HG03097 (cell line): ENCODE data around the gene NUTM2G.
"Not testable (repeated sequence)": the region's sequence is repeated elsewhere in the genome, so short reads cannot be mapped to it uniquely, and the experiment has no call there.

Experiments
- ATAC-seq: cut with Tn5 transposase; IDR thresholded peaks from one replicate; pipeline ENCODE4 v1.9.1; 2021; ENCODE audit not compliant: unreplicated experiment, low FRiP score

Gene NUTM2G, protein sequence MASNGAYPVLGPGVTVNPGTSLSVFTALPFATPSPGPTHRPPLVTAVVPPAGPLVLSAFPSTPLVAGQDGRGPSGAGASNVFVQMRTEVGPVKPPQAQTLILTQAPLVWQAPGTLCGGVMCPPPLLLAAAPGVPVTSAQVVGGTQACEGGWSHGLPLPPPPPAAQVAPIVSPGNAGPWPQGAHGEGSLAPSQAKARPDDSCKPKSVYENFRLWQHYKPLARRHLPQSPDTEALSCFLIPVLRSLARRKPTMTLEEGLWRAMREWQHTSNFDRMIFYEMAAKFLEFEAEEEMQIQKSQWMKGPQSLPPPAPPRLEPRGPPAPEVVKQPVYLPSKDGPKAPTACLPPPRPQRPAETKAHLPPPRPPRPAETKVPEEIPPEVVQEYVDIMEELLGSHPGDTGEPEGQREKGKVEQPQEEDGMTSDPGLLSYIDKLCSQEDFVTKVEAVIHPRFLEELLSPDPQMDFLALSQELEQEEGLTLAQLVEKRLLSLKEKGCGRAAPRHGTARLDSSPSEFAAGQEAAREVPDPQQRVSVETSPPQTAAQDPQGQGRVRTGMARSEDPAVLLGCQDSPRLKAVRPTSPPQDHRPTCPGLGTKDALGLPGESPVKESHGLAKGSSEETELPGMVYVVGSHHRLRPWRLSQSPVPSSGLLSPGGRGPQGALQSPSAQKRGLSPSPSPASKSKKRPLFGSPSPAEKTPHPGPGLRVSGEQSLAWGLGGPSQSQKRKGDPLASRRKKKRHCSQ

DNA sequence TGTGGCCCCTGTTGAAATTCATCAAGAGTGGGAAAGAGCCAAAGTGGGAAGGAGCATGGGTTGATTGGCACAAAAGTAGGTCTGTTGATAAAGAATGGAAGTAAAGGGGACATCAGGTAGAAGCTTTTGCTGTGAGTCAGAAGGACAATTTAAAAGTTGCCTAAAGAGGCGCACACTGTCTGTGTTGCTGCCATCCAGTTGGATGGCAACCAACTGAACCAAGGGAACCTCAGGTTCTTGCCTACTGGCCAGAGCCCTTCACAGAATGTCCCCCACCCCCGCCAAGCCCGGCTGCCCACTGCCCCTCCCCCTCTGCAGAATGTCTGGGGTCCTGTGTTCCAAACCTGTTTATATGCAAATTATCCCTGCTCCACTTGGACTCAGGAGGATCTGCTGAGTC is at the start of gene NUTM2G:
Gene NUTM2G, plus strand, starts transcription at position 301 of the 400 bp plus-strand sequence. CDS start 182 bp downstream, outside the sequence.
- ATAC-seq = not testable (repeated sequence)

DNA sequence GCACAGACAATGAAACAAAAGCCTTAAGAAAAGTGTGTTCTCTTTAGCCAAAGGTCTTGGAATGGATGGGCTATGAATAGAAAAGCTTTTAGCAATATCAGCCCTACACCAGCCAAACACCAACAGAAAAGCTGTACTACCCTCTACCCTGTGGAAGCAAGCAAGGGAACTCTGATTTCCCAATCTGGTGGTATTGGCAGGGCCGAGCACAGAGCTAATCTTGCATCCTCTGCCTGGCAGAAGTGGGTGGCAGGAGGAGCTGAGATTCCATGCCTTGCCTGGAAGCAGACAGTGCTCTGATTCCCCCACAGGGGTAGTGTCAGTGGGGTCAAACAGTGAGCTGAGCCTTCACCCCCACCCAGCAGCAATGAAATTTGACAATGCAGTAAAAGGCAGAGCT is 44.7 kb upstream of the NUTM2G start:
- ATAC-seq = no peak

DNA sequence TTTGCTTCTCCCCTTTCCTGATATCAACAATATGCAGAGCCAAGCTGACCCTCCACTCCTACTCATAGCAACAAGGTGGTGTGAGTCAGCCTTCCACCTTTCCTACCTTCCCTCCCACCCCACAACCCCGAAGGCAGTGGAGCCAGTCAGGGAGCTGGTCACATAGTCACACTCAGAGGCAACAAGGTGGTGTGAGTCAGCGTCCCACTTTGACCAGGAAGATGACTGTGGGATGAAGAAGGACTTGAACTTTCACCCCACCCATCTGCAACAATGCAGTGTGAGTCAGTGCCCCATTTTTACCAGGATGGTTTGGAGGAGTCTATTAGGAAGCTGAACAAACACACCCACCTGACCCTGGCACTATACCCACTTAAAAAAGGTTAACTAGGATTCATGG is 44.2 kb upstream of the NUTM2G start:
- no peak for ATAC-seq

DNA sequence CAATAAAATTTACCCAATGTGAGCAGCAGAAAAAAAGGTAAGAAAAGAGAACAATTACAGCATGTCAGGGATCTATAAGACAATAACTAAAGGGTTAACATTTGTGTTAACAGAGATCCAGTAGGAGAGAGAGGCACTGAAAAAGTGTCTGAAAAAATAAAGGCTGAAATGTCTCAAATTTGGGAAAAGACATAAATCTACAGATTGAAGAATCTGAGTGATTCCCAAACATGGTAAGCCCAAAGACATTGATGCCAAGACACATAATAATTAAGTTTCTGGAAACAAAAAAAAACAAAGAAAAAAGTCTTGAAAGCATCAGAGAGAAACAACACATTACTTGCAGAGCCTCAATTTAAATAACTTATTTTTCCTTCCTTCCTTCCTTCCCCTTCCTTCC is 43.2 kb upstream of the NUTM2G start:
- ATAC-seq = no peak

DNA sequence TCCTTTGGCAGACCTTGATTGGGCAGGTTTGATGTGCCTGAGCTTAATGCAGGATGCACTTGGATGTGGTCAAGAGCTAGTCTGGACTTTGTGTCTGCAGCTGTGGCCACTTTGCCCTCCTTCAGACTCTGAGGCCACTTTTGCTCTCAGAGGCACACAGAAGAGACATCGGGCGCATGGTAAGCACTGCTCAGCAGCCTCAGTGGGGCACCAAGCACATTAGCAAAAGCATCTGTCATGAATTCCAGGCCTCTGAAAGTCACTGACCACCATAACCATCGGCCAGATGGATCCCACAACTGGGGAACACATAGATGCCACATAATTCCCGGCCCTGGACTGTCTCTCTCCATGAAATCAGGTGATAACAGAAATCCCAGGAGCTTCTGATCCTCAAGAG is 40.1 kb upstream of the NUTM2G start:
- ATAC-seq = no peak

DNA sequence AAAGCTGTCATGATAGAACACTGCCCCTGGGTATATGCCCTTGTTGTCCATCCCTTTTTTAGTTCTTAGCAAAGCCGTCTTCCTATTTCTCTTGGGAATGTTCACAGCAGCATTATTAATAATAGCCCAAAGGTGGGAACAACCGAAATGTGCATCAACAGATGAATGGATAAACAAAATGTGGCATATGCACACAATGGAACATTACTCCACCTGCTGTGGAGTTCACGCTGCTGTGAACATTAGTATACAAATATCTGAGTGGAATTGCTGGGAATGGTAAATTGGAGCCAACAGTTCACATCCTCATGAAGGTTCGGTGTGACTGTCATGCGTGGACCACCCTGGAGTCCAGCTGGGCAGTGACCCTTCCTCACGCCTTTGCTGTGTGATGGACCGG is 36.5 kb upstream of the NUTM2G start:
- ATAC-seq = no peak

DNA sequence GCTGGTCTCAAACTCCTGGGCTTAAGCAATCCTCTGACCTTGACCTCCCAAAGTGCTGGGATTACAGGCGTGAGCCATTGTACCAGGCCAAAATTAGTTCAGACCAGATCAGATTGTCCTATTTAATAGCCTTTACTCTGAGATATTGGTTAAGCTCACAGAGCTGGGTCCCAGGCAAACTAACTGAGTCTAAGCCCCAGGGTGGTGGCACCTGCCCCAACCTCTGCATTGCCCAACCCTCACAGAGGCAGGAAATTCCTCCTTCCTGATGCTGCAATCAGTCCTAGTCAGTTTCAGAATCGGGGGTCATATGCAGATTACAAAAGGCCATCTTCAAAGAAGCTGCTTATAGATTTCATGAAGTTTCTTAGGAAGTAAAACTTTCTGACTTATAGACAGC is 28.6 kb upstream of the NUTM2G start:
- not testable (repeated sequence) for ATAC-seq

DNA sequence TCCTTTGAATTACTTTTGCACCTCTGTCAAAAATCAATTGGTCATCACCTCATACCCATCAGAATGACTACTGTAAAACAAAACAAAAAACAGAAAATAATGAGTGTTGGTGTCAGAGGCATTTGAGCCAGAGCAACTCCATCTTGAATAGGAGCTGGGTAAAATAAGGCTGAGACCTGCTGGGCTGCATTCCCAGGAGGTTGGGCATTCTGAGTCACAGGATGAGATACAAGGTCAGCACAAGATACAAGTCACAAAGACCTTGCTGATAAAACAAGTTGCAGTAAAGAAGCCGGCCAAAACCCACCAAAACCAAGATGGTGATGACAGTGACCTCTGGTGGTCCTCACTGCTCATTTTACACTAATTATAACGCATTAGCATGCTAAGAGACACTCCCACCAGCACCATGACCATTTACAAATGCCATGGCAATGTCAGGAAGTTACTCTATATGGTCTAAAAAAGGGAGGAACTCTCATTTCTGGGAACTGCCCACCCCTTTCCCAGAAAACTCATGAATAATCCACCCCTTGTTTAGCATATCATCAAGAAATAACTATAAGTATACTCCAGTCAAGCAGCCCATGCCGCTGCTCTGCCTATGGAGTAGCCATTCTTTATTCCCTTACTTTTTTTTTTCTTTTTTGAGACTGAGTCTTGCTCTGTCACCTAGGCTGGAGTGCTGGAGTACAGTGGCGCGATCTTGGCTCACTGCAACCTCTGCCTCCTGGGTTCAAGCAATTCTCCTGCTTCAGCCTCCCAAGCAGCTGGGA is 23.5 kb upstream of the NUTM2G start:
- not testable (repeated sequence) for ATAC-seq

DNA sequence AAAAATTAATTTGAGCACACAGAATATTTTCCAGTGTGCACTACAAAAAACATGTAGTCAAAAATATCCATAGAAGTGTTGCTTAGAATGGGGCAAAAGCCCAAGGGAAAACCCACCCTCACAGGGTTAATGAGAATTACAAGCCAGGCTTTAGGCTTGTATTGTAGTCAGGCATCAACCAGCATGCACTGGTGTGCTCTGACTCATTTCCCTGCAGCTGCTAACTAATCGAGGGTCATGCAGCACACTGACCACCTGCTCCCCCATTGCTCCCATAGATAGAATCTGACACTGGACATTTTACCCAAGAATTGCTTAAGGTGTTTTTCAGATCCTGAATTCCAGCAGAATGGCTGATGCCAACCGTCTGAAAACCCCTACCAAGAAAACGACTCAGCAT is 20.2 kb upstream of the NUTM2G start:
- not testable (repeated sequence) for ATAC-seq

DNA sequence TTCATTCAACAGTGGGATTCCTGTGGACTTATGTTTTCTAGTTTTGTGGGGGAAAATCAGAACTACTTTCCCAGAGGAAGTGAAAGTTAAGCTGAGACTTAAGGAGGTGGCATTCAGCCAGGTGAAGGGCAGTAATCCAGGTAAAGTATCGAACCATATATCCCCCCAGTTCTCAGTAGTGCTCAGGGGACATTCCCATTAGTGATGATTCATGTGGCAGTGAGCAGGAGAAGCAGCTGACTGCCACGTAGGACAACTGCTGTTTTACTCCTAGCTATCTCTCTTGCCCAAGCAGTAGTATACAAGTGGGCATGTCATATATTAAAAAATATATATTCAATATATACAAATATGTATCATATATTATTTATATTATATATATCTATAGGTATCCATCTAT is 13.1 kb upstream of the NUTM2G start:
- ATAC-seq = not testable (repeated sequence)

DNA sequence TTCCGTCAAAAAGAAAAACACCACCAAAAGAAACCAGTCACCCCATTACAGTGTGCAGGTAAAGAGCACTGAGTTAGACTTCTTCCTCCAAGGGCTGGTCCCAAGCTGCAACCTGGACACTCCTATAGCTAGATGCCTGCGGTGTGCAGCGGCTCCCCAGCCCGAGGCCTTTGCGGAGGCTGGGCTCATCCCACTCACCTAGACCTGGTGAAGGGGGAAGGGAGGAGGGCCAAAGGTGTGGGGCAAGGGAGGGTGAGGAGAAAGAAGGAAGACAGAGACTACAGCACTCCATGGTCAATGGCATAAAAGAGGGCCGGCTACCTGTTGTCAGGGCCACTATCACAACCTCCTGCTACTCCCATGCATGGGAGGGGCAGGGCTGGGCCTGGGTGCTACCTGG is 12.1 kb upstream of the NUTM2G start:
- not testable (repeated sequence) for ATAC-seq

DNA sequence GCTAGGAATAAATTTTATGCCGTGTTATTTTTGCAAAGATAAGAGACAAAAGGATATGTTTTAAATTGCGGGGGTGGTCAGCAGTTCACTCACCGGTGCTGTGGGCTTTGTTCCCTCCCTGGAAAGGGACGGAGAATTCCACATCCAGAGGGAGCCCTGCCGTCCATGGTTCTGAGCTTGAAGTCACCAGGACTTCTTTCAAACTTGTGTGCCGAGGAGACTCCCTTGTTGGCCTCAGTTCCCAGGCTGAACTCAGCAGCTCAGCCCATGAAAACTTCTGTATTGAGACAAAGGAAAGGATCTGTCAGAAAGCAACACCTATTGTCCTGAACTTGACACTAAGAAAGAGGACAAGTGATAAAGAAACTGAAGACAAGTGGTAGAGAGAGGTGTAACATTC is 10.1 kb upstream of the NUTM2G start:
- not testable (repeated sequence) for ATAC-seq

DNA sequence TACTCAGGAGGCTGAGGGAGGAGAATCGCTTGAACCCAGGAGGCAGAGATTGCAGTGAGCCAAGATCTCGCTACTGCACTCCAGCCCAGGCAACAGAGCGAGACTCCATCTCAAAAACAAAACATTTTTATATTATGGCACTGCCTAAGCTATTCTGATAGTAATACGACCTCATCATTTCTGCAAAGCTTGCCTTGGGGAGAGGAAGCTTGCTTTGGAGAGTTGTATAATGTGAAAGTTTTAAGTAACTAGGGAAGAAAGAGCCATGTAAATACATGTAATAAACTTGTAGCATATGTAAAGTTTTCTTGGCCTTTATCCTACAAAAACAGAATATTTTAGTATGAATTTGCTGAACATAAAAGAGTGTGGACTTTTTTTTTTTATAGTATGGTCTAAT is 7.8 kb upstream of the NUTM2G start:
- ATAC-seq = not testable (repeated sequence)

DNA sequence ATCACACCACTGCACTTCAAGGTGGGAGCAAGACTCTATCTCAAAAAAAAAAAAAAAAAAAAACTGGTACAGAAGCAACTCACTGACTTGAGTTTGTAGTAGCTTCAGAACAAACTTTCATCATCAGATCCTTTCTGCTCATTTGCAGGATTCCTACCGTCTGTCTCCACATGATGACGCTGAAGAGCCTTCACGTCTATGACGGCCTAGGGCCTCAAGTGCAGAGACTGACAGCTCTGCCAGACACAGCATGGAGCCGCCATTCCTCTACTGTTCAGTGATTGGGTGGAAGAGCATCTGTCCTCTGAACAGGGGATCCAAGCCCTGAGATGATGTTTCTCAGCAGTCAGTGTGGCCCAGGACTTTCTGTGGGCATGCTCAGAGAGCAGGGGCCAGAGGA is 3.1 kb upstream of the NUTM2G start:
- not testable (repeated sequence) for ATAC-seq

DNA sequence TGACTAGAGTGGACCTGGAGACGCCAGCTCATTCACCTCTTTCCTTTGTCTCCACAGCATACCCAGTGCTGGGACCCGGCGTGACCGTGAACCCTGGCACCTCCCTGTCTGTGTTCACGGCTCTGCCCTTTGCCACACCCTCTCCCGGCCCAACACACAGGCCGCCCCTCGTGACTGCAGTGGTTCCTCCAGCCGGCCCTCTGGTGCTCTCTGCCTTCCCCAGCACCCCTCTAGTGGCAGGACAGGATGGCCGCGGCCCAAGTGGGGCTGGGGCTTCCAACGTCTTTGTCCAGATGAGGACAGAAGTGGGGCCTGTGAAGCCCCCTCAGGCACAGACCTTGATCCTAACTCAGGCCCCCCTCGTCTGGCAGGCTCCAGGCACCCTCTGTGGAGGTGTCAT is 3.0 kb downstream of the NUTM2G start:
- ATAC-seq = not testable (repeated sequence)

DNA sequence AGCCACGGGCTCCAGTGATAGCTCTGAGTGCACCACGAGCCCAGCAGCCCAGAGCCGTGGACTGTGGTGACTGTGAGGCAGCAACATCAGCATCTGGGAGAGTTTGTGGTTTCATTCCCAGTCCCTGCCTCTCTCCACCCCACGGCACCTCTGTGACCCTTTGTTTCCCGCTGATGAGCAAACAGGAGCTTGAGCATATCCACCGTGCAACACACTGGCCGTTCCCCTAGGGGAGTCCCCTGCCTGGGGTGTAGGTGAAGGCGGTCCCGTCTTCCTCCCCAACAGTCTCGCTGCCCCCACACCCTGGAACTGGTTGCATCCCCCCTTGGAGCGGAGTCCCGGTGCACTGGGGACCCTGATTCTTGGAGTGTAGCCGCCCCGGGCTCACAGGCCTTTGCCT is 5.5 kb downstream of the NUTM2G start:
- ATAC-seq = not testable (repeated sequence)

DNA sequence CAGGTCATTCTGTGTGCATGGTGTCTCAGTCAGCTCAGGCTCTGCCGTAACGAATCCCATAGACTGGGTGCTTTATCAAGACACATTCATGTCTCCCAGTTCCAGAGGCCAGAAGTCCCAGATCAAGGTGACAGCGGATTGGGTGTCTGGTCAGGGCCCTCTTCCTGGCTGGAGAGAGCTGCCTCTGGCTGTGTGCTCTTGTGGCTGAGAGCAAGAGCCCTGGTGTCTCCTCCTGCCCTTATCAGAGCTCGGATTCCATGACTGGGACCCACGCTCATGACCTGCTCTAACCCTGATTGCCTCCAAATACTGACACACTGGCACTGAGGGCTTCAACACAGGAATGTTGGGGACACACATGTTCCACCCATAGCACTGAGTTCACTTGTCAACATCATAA is 6.1 kb downstream of the NUTM2G start:
- not testable (repeated sequence) for ATAC-seq

DNA sequence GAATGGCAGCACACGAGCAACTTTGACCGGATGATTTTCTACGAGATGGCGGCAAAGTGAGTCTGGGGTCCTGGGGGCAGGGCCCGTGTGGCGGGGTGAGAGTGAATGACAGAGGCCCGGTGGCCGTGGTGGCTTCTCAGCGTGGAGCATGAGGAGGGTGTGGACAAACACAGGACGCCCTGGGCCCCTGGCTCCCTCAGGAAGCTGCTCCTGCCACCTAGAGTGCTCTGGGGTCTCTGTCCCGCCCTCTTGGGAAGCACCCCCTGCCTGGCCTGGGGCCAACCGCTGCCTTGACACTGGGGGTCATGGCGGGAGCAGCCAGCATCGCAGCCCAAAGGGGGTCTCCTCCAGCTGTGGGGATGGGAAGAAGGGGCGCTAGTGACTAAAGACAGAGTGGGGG is 6.8 kb downstream of the NUTM2G start:
- ATAC-seq = not testable (repeated sequence)

DNA sequence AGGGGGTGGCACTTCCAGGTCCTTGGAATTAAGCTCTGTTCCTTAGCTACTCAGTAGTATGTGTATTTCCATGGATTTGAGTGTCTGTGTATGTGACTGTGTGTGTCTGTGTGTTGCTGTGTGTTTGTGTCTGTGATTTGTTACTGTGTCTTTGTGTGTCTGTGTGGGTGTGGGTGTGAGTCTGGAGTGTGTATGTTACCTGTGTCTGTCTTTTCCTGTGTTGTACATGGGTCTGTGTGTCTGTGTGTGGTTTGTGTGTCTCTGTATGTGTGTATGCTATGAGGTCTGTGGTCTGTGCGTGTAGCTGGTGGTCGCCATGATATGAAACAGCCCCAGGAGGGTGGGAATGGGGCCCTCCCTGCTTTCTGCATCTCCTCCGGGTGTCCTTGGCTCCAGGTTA is 8.8 kb downstream of the NUTM2G start:
- not testable (repeated sequence) for ATAC-seq

DNA sequence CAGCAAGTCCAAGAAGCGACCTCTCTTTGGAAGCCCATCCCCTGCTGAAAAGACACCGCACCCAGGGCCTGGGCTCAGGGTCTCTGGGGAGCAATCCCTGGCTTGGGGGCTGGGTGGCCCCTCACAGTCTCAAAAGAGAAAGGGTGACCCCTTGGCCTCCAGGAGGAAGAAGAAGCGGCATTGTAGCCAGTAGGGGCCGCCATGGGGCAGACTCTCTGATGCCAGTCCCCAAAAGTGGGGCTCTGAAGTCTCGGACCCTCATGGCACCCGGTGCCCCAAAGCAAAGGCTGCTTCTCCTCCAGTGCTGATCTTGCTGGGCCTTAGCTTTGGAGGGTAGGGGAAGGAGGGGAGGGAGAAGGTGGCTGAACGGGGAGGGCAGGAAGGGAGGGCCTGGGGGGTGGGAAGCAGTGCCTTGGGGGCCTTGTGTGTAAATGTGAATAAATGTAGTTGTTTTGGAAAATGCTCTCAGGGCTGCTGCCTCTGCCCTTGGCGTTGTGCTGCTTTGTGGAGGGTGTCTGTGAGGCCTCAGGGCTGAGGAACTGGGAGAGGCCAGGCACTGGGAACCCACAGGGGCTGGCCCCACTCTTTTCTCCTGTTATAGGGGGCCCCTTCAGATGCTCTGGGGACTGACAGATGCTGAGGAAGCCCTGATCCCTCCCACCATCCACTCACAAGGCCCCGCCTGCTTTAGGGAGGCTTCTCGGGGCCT is 10.5 kb downstream of the NUTM2G start:
- ATAC-seq = not testable (repeated sequence)
